Measurements from ENCODE around the gene APOO. TPM values are rescaled to one million over a fixed set of nuclear protein-coding genes. Genes with fewer than 3 reads are reported as not detected.

APOO gene
- total RNA-seq, 1 donor = 7.2 TPM

DNA sequence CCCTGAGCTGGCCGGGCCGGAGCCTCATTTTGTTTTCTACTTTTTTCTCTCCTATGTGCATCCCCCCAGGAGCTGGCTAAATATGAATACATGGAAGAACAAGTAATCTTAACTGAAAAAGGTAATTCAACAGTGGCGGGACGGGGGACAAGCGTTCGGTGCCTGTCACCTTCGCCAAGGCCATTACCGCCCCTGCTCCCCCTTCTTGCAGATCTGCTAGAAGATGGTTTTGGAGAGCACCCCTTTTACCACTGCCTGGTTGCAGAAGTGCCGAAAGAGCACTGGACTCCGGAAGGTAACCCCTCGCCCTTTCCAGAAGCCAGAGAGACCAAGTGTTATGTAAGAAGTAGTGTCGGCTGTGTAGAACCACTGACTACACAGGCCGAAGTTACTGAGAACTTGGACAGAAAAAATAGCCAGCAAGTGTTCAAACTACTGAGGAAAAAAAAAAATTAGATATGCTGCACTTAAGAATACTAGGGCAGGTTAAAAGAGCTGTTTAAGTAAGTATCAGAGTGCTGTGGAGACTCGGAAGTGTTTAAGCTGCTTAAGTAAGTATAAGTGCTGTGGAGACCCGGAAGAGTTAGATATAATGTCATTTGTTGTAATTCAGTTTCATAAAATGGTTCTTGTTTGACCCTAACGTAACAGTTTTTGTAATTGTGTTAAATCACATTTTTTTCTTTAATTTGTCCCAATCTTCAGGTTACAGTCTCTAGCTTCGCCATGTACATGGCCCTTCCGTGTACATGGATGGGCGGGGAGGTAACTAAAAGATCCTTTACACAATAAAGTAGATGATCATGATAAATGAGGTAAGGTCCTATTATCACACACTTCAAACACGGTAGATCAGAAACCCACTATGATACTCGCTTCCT lies 123.9 kb downstream of the APOO start:
- Histone ChIP-seq H4K20me1 (ENCODE audit: insufficient read depth, low read length) (no peaks in the 10 kb centered on the region), H3K36me3 (ENCODE audit: insufficient read depth, low read length) (peaks cover 13% of the 10 kb centered on the region), H3K9me3 (ENCODE audit: low read depth, low read length) (no peaks in the 10 kb centered on the region), H3K27ac (ENCODE audit: low read depth, low read length) (peak overlapping the region; percentile 87), H3K4me1 (ENCODE audit: insufficient read depth, low read length) (peaks cover 3% of the 10 kb centered on the region), H3K4me3 (ENCODE audit: insufficient read depth, low read length) (peak overlapping the region; percentile 75), H3K79me2 (ENCODE audit: insufficient read depth, low read length) (peaks cover 8% of the 10 kb centered on the region), H3K27me3 (ENCODE audit: insufficient read depth, low read length) (no peaks in the 10 kb centered on the region), H3K4me2 (ENCODE audit: insufficient read depth, low read length) (peak overlapping the region; percentile 77), H2AFZ (ENCODE audit: low read length) (no peak overlapping the region)
- DNase-seq (ENCODE audit: insufficient read length, low spot score, missing footprints) = no peak
- TF ChIP-seq, protein P1, sequence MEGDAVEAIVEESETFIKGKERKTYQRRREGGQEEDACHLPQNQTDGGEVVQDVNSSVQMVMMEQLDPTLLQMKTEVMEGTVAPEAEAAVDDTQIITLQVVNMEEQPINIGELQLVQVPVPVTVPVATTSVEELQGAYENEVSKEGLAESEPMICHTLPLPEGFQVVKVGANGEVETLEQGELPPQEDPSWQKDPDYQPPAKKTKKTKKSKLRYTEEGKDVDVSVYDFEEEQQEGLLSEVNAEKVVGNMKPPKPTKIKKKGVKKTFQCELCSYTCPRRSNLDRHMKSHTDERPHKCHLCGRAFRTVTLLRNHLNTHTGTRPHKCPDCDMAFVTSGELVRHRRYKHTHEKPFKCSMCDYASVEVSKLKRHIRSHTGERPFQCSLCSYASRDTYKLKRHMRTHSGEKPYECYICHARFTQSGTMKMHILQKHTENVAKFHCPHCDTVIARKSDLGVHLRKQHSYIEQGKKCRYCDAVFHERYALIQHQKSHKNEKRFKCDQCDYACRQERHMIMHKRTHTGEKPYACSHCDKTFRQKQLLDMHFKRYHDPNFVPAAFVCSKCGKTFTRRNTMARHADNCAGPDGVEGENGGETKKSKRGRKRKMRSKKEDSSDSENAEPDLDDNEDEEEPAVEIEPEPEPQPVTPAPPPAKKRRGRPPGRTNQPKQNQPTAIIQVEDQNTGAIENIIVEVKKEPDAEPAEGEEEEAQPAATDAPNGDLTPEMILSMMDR (IDR thresholded peaks at IDR 0.05; ENCODE audit: extremely low read depth, low read depth, low read length) = no peak

Other genes starting within 250 kb of the APOO start
- 253 and 284 TPM in 2 replicates for gene PRDX4, start 240.4 kb downstream of the APOO start, total RNA-seq
- 53.6 and 71.6 TPM in 2 replicates for gene ACOT9, start 164.7 kb downstream of the APOO start, total RNA-seq
- 81.9 and 96.6 TPM in 2 replicates for gene SAT1, start 124.8 kb downstream of the APOO start, total RNA-seq
- gene CXorf58, start 68 bp upstream of the APOO start, total RNA-seq = not detected in 2 replicates
- gene KLHL15, start 119.2 kb upstream of the APOO start, total RNA-seq = 8.3 and 8.7 TPM in 2 replicates
- 374 and 474 TPM in 2 replicates for gene EIF2S3, start 147.0 kb upstream of the APOO start, total RNA-seq
- gene ZFX, start 241.8 kb upstream of the APOO start, total RNA-seq = 50.7 and 74.6 TPM in 2 replicates